Hindlimb muscle (tissue), 1 donor: Measurements from ENCODE around the gene FAM120B. TPM values are rescaled to one million over a fixed set of nuclear protein-coding genes. Genes with fewer than 3 reads are reported as not detected.

Source experiments
- DNase-seq: peaks from one replicate; pipeline ENCODE4 v3.0.0-alpha.2; 2013
- polyA plus RNA-seq: library from polyadenylated mRNA; unstranded; fragments of 120-200 nt; gene quantifications from one replicate; pipeline ENCODE4 v1.2.1, GENCODE V29; 2013; ENCODE audit not compliant: insufficient read length

FAM120B gene
- polyA plus RNA-seq, 1 donor: 24.8 TPM

DNA sequence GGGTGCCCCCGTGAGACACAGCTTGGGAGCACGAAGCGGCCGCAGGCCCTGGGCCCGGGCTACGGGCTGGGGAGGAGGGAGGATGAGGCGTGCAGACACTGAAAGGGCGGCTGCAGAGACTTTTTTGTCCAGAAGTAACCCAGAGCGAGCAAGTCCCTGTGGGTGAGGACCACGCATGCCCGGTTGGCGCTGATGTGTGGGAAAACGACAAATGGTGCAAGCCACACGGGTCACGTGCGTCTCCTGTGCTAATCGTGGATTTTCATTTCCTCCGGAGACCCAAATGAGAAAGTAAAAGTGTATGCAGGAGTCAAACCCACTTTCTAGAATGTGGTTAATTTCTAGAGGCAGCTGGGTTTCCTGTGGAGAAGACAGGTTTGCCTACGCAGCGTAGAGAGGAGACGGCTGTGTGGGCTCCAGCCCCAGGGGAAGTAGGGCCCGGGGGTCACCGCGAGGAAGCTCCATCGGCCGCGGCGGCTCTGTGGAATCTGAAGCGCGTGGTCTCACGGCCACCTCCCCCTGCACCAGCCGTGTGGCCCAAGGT is 34.7 kb upstream of the FAM120B start:
- DNase-seq: no peak

DNA sequence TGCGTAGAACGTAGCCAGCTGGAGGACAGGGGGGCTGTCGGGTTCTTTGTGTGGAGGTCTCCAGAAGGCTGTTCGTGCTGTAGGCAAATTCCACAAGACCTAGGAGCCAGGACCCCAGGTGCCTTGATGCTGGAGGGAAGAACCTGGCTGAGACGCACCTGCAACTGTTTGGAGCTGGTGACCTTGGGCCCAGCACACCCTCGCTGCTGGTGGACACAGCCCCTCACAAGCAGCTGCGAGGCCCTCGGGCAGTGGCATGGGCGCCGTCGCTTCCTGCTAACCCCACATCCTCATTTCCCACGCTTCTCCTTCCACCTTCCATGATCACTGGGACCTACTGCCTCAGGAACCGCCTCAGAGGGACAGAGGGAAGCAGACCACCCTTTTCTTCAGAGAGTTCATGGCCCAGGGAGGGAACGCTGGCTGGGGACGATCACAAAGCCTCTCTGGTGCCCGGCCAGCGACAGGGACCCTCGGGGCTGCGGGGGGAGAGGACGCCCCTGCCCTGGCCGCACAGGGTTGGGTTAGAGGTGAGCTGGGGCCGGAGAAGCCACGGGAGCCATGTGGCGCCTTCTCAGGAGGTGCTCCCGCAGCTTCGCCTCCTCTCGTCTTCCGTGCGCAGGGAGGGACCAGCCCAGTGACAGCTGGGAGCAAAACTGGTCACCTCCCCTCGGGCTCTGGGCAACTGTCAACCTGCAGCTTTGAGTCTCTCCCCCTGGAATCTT is 34.1 kb upstream of the FAM120B start:
- DNase-seq: no peak

DNA sequence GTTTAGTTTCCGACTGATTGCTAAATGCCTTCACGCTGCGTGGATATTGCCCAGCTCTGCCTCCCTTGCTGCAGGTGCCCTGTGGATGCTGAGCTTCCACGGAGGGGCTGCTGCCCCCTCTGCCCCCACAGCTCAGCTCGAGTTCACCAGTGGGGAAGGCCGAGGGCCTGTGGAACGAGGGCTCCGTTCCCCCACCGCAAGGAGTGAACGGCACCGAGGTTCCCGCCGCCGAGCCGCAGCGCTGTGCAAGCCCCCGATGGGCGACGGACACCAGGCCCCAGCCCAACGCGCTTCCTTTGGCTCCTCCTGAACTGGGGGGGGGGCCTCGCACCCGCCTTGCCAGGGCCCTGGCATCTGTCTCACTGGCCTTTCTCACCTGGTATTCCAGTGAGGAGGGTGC is 33.4 kb upstream of the FAM120B start:
- no peak for DNase-seq

GRCh38 chr6:170273681-170274080 is 32.9 kb upstream of the FAM120B start:
- no peak for DNase-seq

DNA sequence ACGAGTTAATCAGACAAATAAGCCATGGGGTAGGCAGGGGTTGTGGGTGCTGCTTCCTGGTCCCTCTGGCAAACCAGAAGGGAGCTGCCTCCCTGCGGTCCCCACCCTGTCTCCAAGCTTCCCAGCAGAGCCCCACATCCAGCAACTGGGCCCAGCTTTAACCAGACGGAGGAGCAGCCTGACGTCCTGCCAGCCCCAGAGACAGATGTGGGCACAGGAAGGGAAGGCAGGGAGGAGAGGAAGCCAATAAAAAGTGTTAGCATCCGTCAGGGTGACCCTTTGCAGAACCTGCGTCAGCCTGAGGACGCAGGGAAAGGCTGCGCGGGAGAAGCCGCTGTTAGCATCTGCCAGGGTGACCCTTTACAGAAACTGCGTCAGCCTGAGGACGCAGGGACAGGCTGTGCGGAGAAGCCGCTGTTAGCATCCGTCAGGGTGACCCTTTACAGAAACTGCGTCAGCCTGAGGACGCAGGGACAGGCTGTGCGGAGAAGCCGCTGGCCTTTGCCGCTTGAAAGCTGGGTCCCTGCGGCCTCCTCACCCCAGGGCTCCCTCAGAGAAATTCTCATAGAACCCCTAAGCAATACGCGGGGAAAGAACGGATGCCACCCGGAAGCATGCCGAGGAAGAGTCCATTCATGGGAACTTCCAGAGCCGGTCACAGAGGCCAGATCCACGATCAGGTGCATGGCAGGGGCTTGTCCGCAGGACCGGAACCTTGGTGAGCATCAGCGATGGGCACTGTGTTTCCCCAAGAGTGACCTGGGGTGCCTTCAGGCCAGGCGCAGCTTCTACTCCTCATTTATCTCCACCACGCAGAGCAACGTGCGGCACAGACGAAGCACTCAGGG is 31.6 kb upstream of the FAM120B start:
- DNase-seq: no peak

DNA sequence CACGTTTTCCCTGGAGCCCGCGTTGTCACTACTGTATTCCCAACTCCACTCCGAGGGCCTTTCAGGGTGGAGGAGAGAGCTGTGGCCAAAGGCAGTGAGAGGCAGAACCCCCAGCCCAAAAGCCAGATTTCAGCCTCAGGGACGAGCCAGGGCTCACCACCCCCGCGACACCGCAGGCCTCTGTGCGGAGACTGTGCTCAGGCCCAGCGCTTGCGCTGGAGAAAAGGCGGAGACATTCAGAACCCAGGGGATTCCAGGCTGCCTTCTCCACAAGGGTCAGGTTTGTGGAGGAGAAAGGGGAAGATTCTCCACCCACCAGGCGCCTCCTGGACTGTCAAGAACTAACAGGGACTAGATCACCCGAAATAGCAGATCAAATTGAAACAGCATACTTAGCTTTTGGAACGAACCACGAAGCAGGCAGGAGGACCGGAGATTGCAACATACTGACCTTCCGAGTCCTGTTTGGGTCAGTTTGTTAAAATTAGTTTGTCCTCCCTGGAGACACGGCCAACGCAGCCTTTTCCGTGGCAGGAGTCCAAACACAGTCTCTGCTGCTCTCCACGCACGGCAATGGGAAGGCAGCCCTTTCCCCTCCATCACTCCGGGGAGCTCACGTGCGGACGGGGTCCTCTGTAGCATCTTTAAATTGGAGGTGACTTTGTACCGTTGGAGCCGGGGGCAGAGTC is 30.0 kb upstream of the FAM120B start:
- DNase-seq: no peak

GRCh38 chr6:170277893-170278742 is 28.4 kb upstream of the FAM120B start:
- no peak for DNase-seq

- no peak for DNase-seq
These were observed 27.8 kb upstream of the FAM120B start for GRCh38 chr6:170278743-170279094.

DNA sequence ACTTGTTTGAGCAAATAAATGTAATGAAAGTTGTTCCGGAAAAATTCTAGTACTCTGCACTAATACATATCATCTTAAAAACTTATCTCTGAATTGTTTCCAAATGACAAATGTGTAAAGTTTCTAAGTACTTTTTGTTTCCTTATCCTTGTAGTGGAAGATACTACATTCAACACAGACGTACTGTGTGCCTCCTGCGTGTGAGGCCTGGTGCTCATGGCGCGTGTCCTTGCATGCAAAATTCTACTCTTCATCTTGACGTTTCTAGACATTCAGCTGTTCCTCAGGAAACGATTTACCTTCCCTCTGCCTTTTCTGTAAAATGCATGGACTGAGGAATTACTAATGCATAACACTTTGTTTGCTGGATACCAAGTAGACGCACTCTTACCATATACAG is 27.1 kb upstream of the FAM120B start:
- no peak for DNase-seq

DNA sequence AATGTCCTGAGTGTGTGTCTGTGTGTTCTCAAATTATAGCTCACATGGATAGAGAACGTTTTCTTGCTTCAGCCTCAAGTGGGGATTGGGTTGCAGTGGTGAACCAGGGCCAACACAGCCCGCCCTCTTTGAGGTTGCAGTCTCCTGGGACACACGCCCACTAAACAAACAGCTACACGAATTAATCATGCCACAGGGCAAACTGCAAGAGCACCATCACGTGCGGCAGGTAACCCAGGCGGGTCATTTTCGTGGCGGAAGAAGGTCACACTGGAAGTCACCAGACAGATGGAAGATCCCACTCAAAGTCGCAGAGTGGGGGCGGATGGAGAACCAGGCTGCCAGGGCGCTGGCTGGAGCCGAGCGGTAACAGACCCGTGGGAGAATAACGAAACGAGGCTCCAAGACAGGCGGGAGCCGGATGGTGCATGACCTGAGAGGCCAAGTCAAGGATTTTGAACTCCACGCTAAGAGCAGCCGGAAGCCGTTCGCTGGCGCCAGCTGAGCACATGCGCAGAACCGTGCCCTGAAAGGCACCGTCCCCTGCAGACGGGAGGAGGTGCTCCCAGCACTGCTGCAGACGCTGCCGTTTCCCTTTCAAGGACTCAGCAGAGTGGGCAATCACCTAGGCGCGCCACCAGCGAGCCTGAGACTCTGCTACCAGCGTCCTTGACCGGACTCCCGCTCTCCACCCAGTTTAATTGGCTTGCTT is 26.4 kb upstream of the FAM120B start:
- no peak for DNase-seq

DNA sequence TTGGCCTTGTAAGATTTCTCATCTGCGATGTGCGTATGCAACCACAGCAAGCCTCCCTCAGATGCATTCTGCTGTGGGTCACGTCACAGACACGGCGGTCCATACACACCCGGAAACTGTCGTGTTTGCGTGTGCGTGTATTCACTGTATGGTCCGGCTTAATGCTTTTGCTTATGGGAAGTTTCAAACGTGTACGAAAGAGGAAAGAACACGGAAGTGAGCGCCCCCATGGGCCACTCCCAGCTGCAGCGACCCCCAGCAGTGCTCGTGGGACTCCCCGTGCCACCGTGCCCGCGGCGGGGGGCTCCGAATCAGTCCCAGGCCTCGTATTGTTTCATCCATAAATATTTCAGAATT is 25.9 kb upstream of the FAM120B start:
- DNase-seq: no peak

DNA sequence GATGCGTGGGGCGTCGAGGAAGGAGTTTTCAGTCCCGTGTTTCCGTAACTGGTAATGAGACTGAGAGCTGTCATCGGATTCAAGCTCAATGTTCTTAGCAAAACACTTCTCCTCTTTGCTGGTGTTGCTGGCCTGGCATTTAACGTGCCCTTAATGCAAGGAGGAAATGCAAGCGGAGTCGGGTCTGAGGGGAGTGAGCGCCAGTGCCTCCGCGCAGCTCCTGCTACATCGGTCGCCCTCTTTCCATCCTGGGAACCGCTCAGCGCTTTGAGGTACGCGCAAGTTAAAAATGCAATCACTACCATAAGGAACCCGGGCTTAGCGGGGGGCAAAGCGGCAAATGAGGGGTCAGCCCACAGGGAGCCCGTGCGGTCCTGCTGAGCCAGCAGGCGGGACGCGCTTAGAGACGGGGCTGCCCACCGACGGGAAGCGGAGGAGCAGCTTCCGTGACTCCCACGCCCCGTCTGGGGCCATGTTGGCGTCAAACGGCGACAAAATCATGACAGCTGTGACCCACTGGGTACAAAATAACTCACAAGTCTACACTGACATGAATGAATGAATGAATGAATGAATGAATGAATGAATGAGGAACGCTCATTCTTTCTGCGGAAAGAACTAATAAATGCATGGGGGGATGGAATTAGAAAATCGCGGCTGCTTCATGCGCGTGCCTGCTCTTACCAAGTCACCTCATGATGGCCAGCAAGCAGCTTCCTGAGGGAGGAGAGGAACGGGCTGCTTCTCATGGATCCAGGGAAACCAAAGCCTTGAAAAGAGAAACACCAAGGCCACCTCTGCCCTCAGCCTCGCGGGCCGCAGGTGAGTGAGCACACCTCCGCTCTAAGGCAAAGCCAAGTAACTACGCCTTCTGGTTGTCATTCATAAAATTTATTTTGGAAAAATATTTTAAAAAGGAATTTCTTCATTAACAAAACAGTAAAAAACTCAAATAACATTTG is 24.9 kb upstream of the FAM120B start:
- DNase-seq: no peak

GRCh38 chr6:170282512-170283158 is 23.9 kb upstream of the FAM120B start:
- no peak for DNase-seq

DNA sequence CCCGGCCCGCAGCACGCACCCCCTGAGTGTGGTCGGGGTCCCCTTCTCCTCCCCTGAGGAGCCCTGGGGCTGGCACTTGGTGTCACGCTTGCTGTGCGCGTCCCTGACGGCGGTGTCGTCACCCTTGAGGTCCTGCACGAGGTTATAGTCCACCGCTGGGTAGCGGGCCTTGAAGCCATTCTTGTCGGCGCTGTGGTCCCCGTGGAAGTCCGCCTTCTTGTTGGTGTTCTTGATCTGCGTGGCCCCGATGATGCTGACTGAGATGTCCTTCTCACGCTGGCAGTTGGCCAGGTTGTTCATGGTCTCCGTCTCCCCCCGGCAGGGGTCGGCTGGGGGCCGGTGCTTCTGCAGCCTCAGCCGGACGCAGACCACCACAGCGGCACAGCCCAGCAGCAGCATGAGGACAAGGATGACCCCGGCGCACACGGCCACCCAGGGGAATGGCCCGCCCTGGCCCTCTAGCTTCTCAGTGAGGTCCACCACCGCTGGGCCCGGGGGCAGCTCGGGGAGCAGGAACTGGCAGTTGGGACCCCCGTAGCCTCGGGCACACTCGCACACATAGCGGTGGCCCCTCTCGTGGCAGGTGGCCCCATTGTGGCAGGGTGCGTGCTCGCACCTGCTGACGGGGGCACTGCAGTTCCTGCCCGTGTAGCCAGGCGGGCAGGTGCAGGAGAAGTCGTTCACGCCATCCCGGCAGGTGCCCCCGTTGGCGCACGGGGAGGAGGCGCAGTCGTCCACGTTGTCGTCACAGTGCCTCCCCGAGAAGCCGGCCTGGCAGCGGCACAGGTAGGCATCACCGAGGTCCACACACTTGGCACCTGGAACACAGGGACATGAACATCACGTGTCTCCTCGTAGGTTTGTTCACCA is 23.1 kb upstream of the FAM120B start:
- no peak for DNase-seq

DNA sequence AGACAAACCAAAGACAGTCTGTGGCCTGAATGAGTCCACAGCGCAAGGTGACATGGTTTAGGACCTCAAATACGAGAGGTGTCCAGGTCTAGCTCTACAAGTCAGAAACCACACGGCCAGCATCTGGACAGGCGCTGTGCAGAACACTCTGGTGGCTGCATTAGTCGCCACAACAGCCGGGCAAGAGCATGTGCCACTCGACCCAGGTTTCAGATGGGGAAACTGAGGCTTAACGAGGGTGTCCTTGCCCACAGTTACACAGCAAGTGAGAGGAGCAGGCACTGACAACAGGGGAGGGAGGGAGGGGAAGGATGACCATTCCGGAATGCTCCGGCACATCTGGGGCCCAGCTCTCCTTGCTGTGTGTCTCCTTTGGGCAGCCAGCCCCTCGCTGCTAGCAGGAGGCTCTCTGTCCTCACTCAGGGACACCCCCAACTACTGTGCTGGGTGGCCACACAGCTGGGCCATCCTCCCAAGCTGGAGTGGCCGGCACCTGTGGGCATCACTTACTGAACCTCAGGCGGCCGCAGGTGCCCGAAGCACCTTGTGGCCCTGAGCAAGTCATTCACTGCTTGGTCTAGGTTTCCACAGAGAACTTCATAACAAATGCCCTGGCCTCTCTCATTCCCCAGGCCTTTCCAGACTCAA is 22.3 kb upstream of the FAM120B start:
- no peak for DNase-seq

GRCh38 chr6:170284866-170285469 is 21.6 kb upstream of the FAM120B start:
- DNase-seq: no peak

DNA sequence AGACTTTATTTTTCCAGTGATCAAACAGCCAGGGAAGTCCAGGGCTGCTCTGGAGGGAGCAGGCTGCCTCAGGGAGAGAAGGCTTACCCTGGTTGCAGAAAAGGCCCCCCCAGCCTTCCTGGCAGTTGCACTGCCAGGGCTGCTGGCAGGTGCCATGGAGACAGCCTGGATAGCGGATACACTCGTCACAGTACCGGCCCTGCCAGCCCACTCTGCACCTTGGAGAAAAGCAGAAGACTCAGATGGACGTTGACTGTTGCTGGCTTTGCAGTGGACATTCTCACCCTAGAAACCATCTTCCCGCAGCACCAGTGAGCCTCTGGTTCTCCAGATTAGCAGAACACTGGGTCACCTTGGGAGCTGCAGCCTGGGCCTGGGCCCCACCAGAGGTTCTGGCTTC is 21.1 kb upstream of the FAM120B start:
- DNase-seq: no peak
